DOHH2 (cell line): ENCODE data around the gene SLC39A11.

Source experiments
- CTCF ChIP-seq: fragments of 200-600 bp; sonication (generic); IDR thresholded peaks from one replicate; pipeline ENCODE4 v1.5.1; 2014; ENCODE audit warnings: antibody characterized with exemption, mild to moderate bottlenecking, low read depth, low read length; ENCODE audit not compliant: poor library complexity, severe bottlenecking
- EZH2phosphoT487 ChIP-seq: fragments of 200-600 bp; sonication (generic); IDR thresholded peaks from 2 replicates; pipeline ENCODE4 v1.6.1; 2017; ENCODE audit warnings: borderline replicate concordance, mild to moderate bottlenecking, antibody characterized with exemption, low read length, moderate library complexity, mixed read lengths

- no peak for TF ChIP-seq CTCF
- TF ChIP-seq EZH2phosphoT487, result no peak
Measured at GRCh38 chr17:72920513-72920912, 172.0 kb downstream of the SLC39A11 start.
